ENCODE data around the gene PRRT2.
"Not testable (repeated sequence)": the region's sequence is repeated elsewhere in the genome, so short reads cannot be mapped to it uniquely, and the experiment has no call there.

Gene PRRT2

GRCh38 chr16:29770250-29770929, 41.6 kb upstream of the PRRT2 start:
- no peak for TF ChIP-seq CTCF (conservative IDR thresholded peaks at IDR 0.05; ENCODE audit: low read length)
- H3K4me3 ChIP-seq (ENCODE audit: low read length): no peak overlapping the region
- no peak for DNase-seq (ENCODE audit: low read depth)

GRCh38 chr16:29772330-29772729, 39.7 kb upstream of the PRRT2 start:
- H3K4me3 ChIP-seq (ENCODE audit: low read length); DNase-seq (ENCODE audit: low read depth): not testable (repeated sequence)

GRCh38 chr16:29774730-29775129, 37.3 kb upstream of the PRRT2 start:
- no peak for TF ChIP-seq CTCF (conservative IDR thresholded peaks at IDR 0.05; ENCODE audit: low read length)
- DNase-seq (ENCODE audit: low read depth): no peak
- no peak overlapping the region for H3K4me3 ChIP-seq (ENCODE audit: low read length)

- H3K4me3 ChIP-seq (ENCODE audit: low read length): no peak overlapping the region
- TF ChIP-seq CTCF (conservative IDR thresholded peaks at IDR 0.05; ENCODE audit: low read length): no peak
- DNase-seq (ENCODE audit: low read depth): no peak
These were observed 36.1 kb upstream of the PRRT2 start for GRCh38 chr16:29775742-29776408.

GRCh38 chr16:29777576-29778350, 34.2 kb upstream of the PRRT2 start, which contains the start of gene ZG16:
TSS of gene ZG16 (plus strand) at chr16:29778256. CDS start at chr16:29779267, 1,011 bp downstream.
- no peak for DNase-seq (ENCODE audit: low read depth)
- no peak within 1 kb of the TSS for H3K4me3 ChIP-seq (ENCODE audit: low read length)
- TF ChIP-seq CTCF (conservative IDR thresholded peaks at IDR 0.05; ENCODE audit: low read length): no peak

GRCh38 chr16:29779474-29779873, 32.5 kb upstream of the PRRT2 start:
- no peak for TF ChIP-seq CTCF (conservative IDR thresholded peaks at IDR 0.05; ENCODE audit: low read length)
- no peak for DNase-seq (ENCODE audit: low read depth)

GRCh38 chr16:29783094-29783953, 28.7 kb upstream of the PRRT2 start:
- H3K4me3 ChIP-seq (ENCODE audit: low read length): not testable (repeated sequence)

More at GRCh38 chr16:29779474-29779873, 32.5 kb upstream of the PRRT2 start:
- no peak overlapping the region for H3K4me3 ChIP-seq (ENCODE audit: low read length)

More at GRCh38 chr16:29783094-29783953, 28.7 kb upstream of the PRRT2 start:
- not testable (repeated sequence) for DNase-seq (ENCODE audit: low read depth)

Measured in AG10803 (cell line).